ENCODE data around the gene GUCA1A.
"Not testable (repeated sequence)": the region's sequence is repeated elsewhere in the genome, so short reads cannot be mapped to it uniquely, and the experiment has no call there.

Gene GUCA1A

GRCh38 chr6:42158011-42158410, 15.2 kb upstream of the GUCA1A start:
- no peak overlapping the region for H3K27ac ChIP-seq (ENCODE audit: low read depth, low read length)
- no peaks in the 10 kb centered on the region for H3K9me3 ChIP-seq (ENCODE audit: control insufficient read depth in 1 of 2, low read length in 2 of 2)
- H3K36me3 ChIP-seq (ENCODE audit: control insufficient read depth in 1 of 2, insufficient read depth in 2 of 2, low read length in 2 of 2), result no peaks in the 10 kb centered on the region

GRCh38 chr6:42158631-42159030, 14.5 kb upstream of the GUCA1A start:
- no peak overlapping the region for H3K4me3 ChIP-seq (ENCODE audit: low read depth in 1 of 2, low read length in 2 of 2)
- H3K27ac ChIP-seq (ENCODE audit: low read depth, low read length), result no peak overlapping the region
- H3K4me1 ChIP-seq (ENCODE audit: control insufficient read depth in 1 of 2, insufficient read depth in 2 of 2, low read length in 2 of 2), result peaks cover 0 to 9% of the 10 kb centered on the region in 2 donors
- H3K36me3 ChIP-seq (ENCODE audit: control insufficient read depth in 1 of 2, insufficient read depth in 2 of 2, low read length in 2 of 2), result no peaks in the 10 kb centered on the region
- no peaks in the 10 kb centered on the region for H3K9me3 ChIP-seq (ENCODE audit: control insufficient read depth in 1 of 2, low read length in 2 of 2)
- no peaks in the 10 kb centered on the region for H3K27me3 ChIP-seq (ENCODE audit: control insufficient read depth in 1 of 2, insufficient read depth in 2 of 2, low read length in 2 of 2)
- H3K9ac ChIP-seq (ENCODE audit: low read depth in 1 of 2, low read length in 2 of 2), result no peak overlapping the region

More at GRCh38 chr6:42158011-42158410, 15.2 kb upstream of the GUCA1A start:
- no peak overlapping the region for H3K4me3 ChIP-seq (ENCODE audit: low read depth in 1 of 2, low read length in 2 of 2)
- no peaks in the 10 kb centered on the region for H3K27me3 ChIP-seq (ENCODE audit: control insufficient read depth in 1 of 2, insufficient read depth in 2 of 2, low read length in 2 of 2)
- H3K9ac ChIP-seq (ENCODE audit: low read depth in 1 of 2, low read length in 2 of 2), result no peak overlapping the region
- peaks cover 0 to 13% of the 10 kb centered on the region in 2 donors for H3K4me1 ChIP-seq (ENCODE audit: control insufficient read depth in 1 of 2, insufficient read depth in 2 of 2, low read length in 2 of 2)

- Histone ChIP-seq H3K4me3 (ENCODE audit: low read depth in 1 of 2, low read length in 2 of 2) (no peak overlapping the region), H3K27ac (ENCODE audit: low read depth, low read length) (no peak overlapping the region), H3K9ac (ENCODE audit: low read depth in 1 of 2, low read length in 2 of 2) (no peak overlapping the region), H3K27me3 (ENCODE audit: control insufficient read depth in 1 of 2, insufficient read depth in 2 of 2, low read length in 2 of 2) (no peaks in the 10 kb centered on the region), H3K36me3 (ENCODE audit: control insufficient read depth in 1 of 2, insufficient read depth in 2 of 2, low read length in 2 of 2) (no peaks in the 10 kb centered on the region), H3K4me1 (ENCODE audit: control insufficient read depth in 1 of 2, insufficient read depth in 2 of 2, low read length in 2 of 2) (peaks cover 0 to 5% of the 10 kb centered on the region in 2 donors), H3K9me3 (ENCODE audit: control insufficient read depth in 1 of 2, low read length in 2 of 2) (no peaks in the 10 kb centered on the region)
Measured at GRCh38 chr6:42159431-42160024, 13.6 kb upstream of the GUCA1A start.

- Histone ChIP-seq H3K9me3 (ENCODE audit: control insufficient read depth in 1 of 2, low read length in 2 of 2) (no peaks in the 10 kb centered on the region), H3K4me1 (ENCODE audit: control insufficient read depth in 1 of 2, insufficient read depth in 2 of 2, low read length in 2 of 2) (peaks cover 0 to 9% of the 10 kb centered on the region in 2 donors), H3K27ac (ENCODE audit: low read depth, low read length) (no peak overlapping the region), H3K27me3 (ENCODE audit: control insufficient read depth in 1 of 2, insufficient read depth in 2 of 2, low read length in 2 of 2) (no peaks in the 10 kb centered on the region), H3K36me3 (ENCODE audit: control insufficient read depth in 1 of 2, insufficient read depth in 2 of 2, low read length in 2 of 2) (no peaks in the 10 kb centered on the region), H3K4me3 (ENCODE audit: low read depth in 1 of 2, low read length in 2 of 2) (no peak overlapping the region), H3K9ac (ENCODE audit: low read depth in 1 of 2, low read length in 2 of 2) (no peak overlapping the region)
Measured at GRCh38 chr6:42162384-42162783, 10.8 kb upstream of the GUCA1A start.

- no peak overlapping the region for H3K9ac ChIP-seq (ENCODE audit: low read depth in 1 of 2, low read length in 2 of 2)
- H3K4me1 ChIP-seq (ENCODE audit: control insufficient read depth in 1 of 2, insufficient read depth in 2 of 2, low read length in 2 of 2), result peaks cover 0 to 9% of the 10 kb centered on the region in 2 donors
- H3K27me3 ChIP-seq (ENCODE audit: control insufficient read depth in 1 of 2, insufficient read depth in 2 of 2, low read length in 2 of 2), result no peaks in the 10 kb centered on the region
- H3K36me3 ChIP-seq (ENCODE audit: control insufficient read depth in 1 of 2, insufficient read depth in 2 of 2, low read length in 2 of 2), result no peaks in the 10 kb centered on the region
- no peaks in the 10 kb centered on the region for H3K9me3 ChIP-seq (ENCODE audit: control insufficient read depth in 1 of 2, low read length in 2 of 2)
- no peak overlapping the region for H3K4me3 ChIP-seq (ENCODE audit: low read depth in 1 of 2, low read length in 2 of 2)
- H3K27ac ChIP-seq (ENCODE audit: low read depth, low read length), result no peak overlapping the region
Measured at GRCh38 chr6:42162812-42163211, 10.4 kb upstream of the GUCA1A start.

- Histone ChIP-seq H3K9me3 (ENCODE audit: control insufficient read depth in 1 of 2, low read length in 2 of 2) (no peaks in the 10 kb centered on the region), H3K36me3 (ENCODE audit: control insufficient read depth in 1 of 2, insufficient read depth in 2 of 2, low read length in 2 of 2) (no peaks in the 10 kb centered on the region), H3K9ac (ENCODE audit: low read depth in 1 of 2, low read length in 2 of 2) (no peak overlapping the region), H3K4me3 (ENCODE audit: low read depth in 1 of 2, low read length in 2 of 2) (no peak overlapping the region), H3K27ac (ENCODE audit: low read depth, low read length) (no peak overlapping the region), H3K27me3 (ENCODE audit: control insufficient read depth in 1 of 2, insufficient read depth in 2 of 2, low read length in 2 of 2) (no peaks in the 10 kb centered on the region), H3K4me1 (ENCODE audit: control insufficient read depth in 1 of 2, insufficient read depth in 2 of 2, low read length in 2 of 2) (peaks cover 0 to 9% of the 10 kb centered on the region in 2 donors)
Measured at GRCh38 chr6:42163981-42164380, 9.2 kb upstream of the GUCA1A start.

GRCh38 chr6:42165016-42165415, 8.1 kb upstream of the GUCA1A start:
- peaks cover 0 to 5% of the 10 kb centered on the region in 2 donors for H3K4me1 ChIP-seq (ENCODE audit: control insufficient read depth in 1 of 2, insufficient read depth in 2 of 2, low read length in 2 of 2)
- no peaks in the 10 kb centered on the region for H3K27me3 ChIP-seq (ENCODE audit: control insufficient read depth in 1 of 2, insufficient read depth in 2 of 2, low read length in 2 of 2)
- no peak overlapping the region for H3K4me3 ChIP-seq (ENCODE audit: low read depth in 1 of 2, low read length in 2 of 2)

GRCh38 chr6:42166444-42167141, 6.6 kb upstream of the GUCA1A start:
- H3K27me3 ChIP-seq (ENCODE audit: control insufficient read depth in 1 of 2, insufficient read depth in 2 of 2, low read length in 2 of 2), result no peaks in the 10 kb centered on the region
- no peaks in the 10 kb centered on the region for H3K36me3 ChIP-seq (ENCODE audit: control insufficient read depth in 1 of 2, insufficient read depth in 2 of 2, low read length in 2 of 2)
- no peak overlapping the region for H3K4me3 ChIP-seq (ENCODE audit: low read depth in 1 of 2, low read length in 2 of 2)
- H3K9me3 ChIP-seq (ENCODE audit: control insufficient read depth in 1 of 2, low read length in 2 of 2), result no peaks in the 10 kb centered on the region
- no peak overlapping the region for H3K27ac ChIP-seq (ENCODE audit: low read depth, low read length)
- no peak overlapping the region for H3K9ac ChIP-seq (ENCODE audit: low read depth in 1 of 2, low read length in 2 of 2)
- peaks cover 0 to 5% of the 10 kb centered on the region in 2 donors for H3K4me1 ChIP-seq (ENCODE audit: control insufficient read depth in 1 of 2, insufficient read depth in 2 of 2, low read length in 2 of 2)

More at GRCh38 chr6:42165016-42165415, 8.1 kb upstream of the GUCA1A start:
- Histone ChIP-seq H3K9ac (ENCODE audit: low read depth in 1 of 2, low read length in 2 of 2) (no peak overlapping the region), H3K36me3 (ENCODE audit: control insufficient read depth in 1 of 2, insufficient read depth in 2 of 2, low read length in 2 of 2) (no peaks in the 10 kb centered on the region), H3K27ac (ENCODE audit: low read depth, low read length) (no peak overlapping the region), H3K9me3 (ENCODE audit: control insufficient read depth in 1 of 2, low read length in 2 of 2) (no peaks in the 10 kb centered on the region)

GRCh38 chr6:42168650-42169049, 4.5 kb upstream of the GUCA1A start:
- H3K27me3 ChIP-seq (ENCODE audit: control insufficient read depth in 1 of 2, insufficient read depth in 2 of 2, low read length in 2 of 2), result no peaks in the 10 kb centered on the region
- H3K27ac ChIP-seq (ENCODE audit: low read depth, low read length), result no peak overlapping the region
- H3K36me3 ChIP-seq (ENCODE audit: control insufficient read depth in 1 of 2, insufficient read depth in 2 of 2, low read length in 2 of 2), result no peaks in the 10 kb centered on the region
- H3K9me3 ChIP-seq (ENCODE audit: control insufficient read depth in 1 of 2, low read length in 2 of 2), result no peaks in the 10 kb centered on the region
- peaks cover 0 to 5% of the 10 kb centered on the region in 2 donors for H3K4me1 ChIP-seq (ENCODE audit: control insufficient read depth in 1 of 2, insufficient read depth in 2 of 2, low read length in 2 of 2)
- H3K4me3 ChIP-seq (ENCODE audit: low read depth in 1 of 2, low read length in 2 of 2), result no peak overlapping the region
- no peak overlapping the region for H3K9ac ChIP-seq (ENCODE audit: low read depth in 1 of 2, low read length in 2 of 2)

GRCh38 chr6:42169780-42170179, 3.4 kb upstream of the GUCA1A start:
- not testable (repeated sequence) for H3K9me3 ChIP-seq (ENCODE audit: control insufficient read depth in 1 of 2, low read length in 2 of 2); H3K36me3 ChIP-seq (ENCODE audit: control insufficient read depth in 1 of 2, insufficient read depth in 2 of 2, low read length in 2 of 2); H3K27ac ChIP-seq (ENCODE audit: low read depth, low read length); H3K9ac ChIP-seq (ENCODE audit: low read depth in 1 of 2, low read length in 2 of 2); H3K4me1 ChIP-seq (ENCODE audit: control insufficient read depth in 1 of 2, insufficient read depth in 2 of 2, low read length in 2 of 2); H3K27me3 ChIP-seq (ENCODE audit: control insufficient read depth in 1 of 2, insufficient read depth in 2 of 2, low read length in 2 of 2); H3K4me3 ChIP-seq (ENCODE audit: low read depth in 1 of 2, low read length in 2 of 2)
